Subcutaneous abdominal adipose tissue (tissue), 5 donors: Measurements from ENCODE around the gene CCPG1.
"Not testable (repeated sequence)": the region's sequence is repeated elsewhere in the genome, so short reads cannot be mapped to it uniquely, and the experiment has no call there.

ENCODE experiments used
- H3K27ac ChIP-seq: one replicate; pipeline ENCODE4 v1.7.0; 2013; ENCODE audit warnings: low read depth, mild to moderate bottlenecking, inconsistent platforms, low read length, moderate library complexity
- H3K27me3 ChIP-seq, 5 donors: one replicate each; pipeline ENCODE4 v1.7.0; 2013; ENCODE audit warnings: low read length in 5 of 5, inconsistent platforms in 1 of 5; ENCODE audit not compliant: control insufficient read depth in 5 of 5, insufficient read depth in 4 of 5
- H3K36me3 ChIP-seq, 5 donors: one replicate each; pipeline ENCODE4 v1.7.0; 2013; ENCODE audit warnings: low read length in 5 of 5; ENCODE audit not compliant: control insufficient read depth in 5 of 5, insufficient read depth in 5 of 5
- H3K4me1 ChIP-seq, 5 donors: one replicate each; pipeline ENCODE4 v1.7.0; 2013; ENCODE audit warnings: low read length in 5 of 5, mild to moderate bottlenecking in 3 of 5, moderate library complexity in 1 of 5; ENCODE audit not compliant: control insufficient read depth in 5 of 5, insufficient read depth in 5 of 5
- H3K4me3 ChIP-seq, 5 donors: one replicate each; pipeline ENCODE4 v1.7.0; 2013; ENCODE audit warnings: low read length in 5 of 5, low read depth in 1 of 5
- H3K9ac ChIP-seq, 5 donors: one replicate each; pipeline ENCODE4 v1.7.0; 2013; ENCODE audit warnings: low read length in 5 of 5, mild to moderate bottlenecking in 4 of 5, moderate library complexity in 3 of 5
- H3K9me3 ChIP-seq, 5 donors: one replicate each; pipeline ENCODE4 v1.7.0; 2013; ENCODE audit warnings: low read length in 5 of 5; ENCODE audit not compliant: control insufficient read depth in 5 of 5
- donor health status: healthy.
- donor health status: healthy.
- donor health status: healthy.
- donor health status: healthy.
- donor health status: healthy.

The CCPG1 gene, protein sequence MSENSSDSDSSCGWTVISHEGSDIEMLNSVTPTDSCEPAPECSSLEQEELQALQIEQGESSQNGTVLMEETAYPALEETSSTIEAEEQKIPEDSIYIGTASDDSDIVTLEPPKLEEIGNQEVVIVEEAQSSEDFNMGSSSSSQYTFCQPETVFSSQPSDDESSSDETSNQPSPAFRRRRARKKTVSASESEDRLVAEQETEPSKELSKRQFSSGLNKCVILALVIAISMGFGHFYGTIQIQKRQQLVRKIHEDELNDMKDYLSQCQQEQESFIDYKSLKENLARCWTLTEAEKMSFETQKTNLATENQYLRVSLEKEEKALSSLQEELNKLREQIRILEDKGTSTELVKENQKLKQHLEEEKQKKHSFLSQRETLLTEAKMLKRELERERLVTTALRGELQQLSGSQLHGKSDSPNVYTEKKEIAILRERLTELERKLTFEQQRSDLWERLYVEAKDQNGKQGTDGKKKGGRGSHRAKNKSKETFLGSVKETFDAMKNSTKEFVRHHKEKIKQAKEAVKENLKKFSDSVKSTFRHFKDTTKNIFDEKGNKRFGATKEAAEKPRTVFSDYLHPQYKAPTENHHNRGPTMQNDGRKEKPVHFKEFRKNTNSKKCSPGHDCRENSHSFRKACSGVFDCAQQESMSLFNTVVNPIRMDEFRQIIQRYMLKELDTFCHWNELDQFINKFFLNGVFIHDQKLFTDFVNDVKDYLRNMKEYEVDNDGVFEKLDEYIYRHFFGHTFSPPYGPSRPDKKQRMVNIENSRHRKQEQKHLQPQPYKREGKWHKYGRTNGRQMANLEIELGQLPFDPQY

DNA sequence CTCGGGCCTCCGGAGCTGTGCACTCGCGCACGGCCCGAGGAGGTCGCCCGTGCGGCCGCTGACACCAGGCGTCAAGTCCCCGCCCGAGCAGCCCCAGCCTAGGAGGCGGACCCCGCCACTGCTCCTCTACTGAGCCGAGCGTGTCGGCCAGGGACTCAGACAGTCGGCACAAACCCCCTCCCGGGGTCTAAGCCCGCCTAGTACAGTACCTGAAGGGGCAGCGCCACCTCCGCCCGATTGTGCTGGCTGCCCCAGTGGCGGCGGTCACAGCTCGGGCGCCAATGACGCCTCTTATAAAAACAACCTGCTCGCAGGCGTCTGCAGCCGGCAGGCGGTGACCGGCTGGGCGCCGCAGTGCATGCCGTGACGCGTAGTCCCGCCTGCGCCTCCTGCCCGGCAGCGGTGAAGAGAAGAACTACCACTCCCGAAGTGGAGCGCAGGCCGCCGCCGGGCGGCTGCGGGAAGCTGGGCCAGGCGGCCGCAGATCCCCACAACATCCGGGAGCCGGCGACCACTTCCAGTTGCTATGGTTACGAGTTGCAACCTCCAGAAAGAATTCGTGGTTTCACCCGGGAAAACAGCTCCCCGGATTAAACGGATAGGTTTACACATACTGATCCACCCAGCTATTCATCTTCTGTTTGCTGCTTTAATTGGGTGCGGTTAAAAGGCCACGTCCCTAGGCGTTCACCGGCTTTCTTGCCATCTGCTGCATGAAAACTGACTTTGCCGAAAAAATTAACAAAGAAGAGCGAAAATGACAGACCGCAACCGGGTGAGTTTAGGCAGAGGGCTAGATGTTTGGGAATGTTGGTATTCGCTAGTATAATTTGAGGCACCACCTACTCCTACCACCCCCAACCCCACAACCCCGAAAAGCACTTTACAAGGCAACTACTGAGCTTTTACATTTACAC, at the start of gene CCPG1, which contains the start of gene PIERCE2:
TSS of gene CCPG1 (minus strand) at position 348 of the 917 bp plus-strand sequence. CDS start 18,935 bp downstream, outside the sequence.
TSS of gene PIERCE2 (plus strand) at position 484 of the 917 bp plus-strand sequence. CDS start at position 758, 274 bp downstream.
- Histone ChIP-seq H3K9ac (peak within 1 kb of the TSS; percentile 77 to 95 (median 87)), H3K36me3 (peaks cover 0 to 2% (median 0%) of the 10 kb centered on the region in 5 donors), H3K4me1 (peaks cover 0 to 30% (median 27%) of the 10 kb centered on the region in 5 donors), H3K27me3 (no peaks in the 10 kb centered on the region), H3K4me3 (peak within 1 kb of the TSS; percentile 85 to 98 (median 96)), H3K9me3 (no peaks in the 10 kb centered on the region), H3K27ac (peak within 1 kb of the TSS; percentile 84)

DNA sequence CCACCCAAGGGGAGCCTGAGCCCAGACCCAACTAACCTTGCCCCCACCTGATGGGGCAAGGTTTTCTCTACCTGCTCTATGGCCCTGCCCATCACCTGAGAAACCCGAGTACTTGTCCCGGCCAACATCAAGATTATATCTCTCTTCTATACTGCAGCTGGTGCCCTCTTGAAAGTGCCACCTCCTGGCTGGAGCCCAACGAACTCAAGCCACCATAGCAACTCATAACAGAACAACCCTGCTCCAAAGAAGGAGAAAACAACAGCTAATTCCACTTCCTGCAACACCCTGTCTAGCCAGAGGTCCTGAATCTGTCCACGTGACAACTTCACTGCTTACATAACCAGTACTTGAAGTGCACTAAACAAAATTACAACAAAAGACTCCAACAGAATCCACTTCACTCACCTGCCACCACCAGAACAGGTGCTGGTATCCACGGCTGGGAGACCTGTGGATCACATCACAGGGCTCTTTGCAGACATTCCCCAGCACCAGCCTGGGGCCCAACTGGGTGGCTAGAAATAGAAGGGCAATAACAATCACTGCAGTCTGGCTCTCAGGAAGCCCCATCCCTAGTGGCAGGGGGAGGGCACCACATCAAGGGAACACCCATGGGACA, 49.4 kb upstream of the CCPG1 start:
- peaks cover 0 to 3% (median 0%) of the 10 kb centered on the region in 5 donors for H3K9me3 ChIP-seq
- no peaks in the 10 kb centered on the region for H3K36me3 ChIP-seq
- H3K27me3 ChIP-seq = no peaks in the 10 kb centered on the region
- H3K9ac ChIP-seq = no peak overlapping the region
- H3K4me1 ChIP-seq = no peaks in the 10 kb centered on the region
- no peak overlapping the region for H3K27ac ChIP-seq
- H3K4me3 ChIP-seq = no peak overlapping the region

DNA sequence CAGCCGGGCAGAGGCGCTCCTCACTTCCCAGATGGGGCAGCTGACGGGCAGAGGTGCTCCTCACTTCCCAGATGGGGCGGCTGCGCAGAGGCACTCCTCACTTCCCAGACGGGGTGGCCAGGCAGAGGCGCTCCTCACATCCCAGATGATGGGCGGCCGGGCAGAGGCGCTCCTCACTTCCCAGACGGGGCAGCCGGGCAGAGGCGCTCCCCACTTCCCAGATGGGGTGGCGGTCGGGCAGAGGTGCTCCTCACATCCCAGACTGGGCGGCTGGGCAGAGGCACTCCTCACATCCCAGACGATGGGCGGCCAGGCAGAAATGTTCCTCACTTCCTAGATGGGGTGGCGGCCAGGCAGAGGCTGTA, 38.9 kb upstream of the CCPG1 start:
- H3K36me3 ChIP-seq, H3K27ac ChIP-seq, H3K27me3 ChIP-seq, H3K9ac ChIP-seq, H3K9me3 ChIP-seq, H3K4me3 ChIP-seq, H3K4me1 ChIP-seq: not testable (repeated sequence)

DNA sequence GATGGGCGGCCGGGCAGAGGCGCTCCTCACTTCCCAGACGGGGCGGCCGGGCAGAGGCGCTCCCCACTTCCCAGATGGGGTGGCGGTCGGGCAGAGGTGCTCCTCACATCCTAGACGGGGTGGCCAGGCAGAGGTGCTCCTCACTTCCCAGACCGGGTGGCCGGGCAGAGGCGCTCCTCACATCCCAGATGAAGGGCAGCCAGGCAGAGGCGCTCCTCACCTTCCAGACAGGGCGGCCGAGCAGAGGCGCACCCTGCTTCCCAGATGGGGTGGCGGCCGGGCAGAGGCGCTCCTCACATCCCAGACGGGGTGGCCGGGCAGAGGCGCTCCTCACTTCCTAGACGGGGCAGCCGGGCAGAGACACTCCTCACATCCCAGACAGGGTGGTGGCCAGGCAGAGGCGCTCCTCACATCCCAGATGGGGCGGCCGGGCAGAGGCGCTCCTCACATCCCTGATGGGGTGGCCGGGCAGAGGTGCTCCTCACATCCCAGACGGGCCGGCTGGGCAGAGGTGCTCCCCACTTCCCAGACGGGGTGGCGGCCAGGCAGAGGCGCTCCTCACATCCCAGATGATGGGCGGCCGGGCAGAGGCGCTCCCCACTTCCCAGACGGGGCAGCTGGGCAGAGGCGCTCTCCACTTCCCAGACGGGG, 38.3 kb upstream of the CCPG1 start:
- not testable (repeated sequence) for H3K9ac ChIP-seq, H3K27me3 ChIP-seq, H3K4me1 ChIP-seq, H3K27ac ChIP-seq, H3K9me3 ChIP-seq, H3K4me3 ChIP-seq, H3K36me3 ChIP-seq

DNA sequence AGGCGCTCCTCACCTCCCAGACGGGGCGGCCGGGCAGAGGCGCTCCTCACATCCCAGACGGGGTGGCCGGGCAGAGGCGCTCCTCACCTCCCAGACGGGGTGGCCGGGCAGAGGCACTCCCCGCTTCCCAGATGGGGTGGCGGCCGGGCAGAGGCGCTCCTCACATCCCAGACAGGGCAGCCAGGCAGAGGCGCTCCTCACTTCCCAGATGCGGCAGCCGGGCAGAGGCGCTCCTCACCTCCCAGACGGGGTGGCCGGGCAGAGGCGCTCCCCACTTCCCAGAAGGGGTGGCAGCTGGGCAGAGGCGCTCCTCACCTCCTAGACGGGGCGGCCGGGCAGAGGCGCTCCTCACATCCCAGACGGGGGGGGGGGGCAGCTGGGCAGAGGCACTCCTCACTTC, 37.8 kb upstream of the CCPG1 start:
- H3K36me3 ChIP-seq, H3K9me3 ChIP-seq, H3K4me3 ChIP-seq, H3K27me3 ChIP-seq, H3K9ac ChIP-seq, H3K27ac ChIP-seq, H3K4me1 ChIP-seq: not testable (repeated sequence)

DNA sequence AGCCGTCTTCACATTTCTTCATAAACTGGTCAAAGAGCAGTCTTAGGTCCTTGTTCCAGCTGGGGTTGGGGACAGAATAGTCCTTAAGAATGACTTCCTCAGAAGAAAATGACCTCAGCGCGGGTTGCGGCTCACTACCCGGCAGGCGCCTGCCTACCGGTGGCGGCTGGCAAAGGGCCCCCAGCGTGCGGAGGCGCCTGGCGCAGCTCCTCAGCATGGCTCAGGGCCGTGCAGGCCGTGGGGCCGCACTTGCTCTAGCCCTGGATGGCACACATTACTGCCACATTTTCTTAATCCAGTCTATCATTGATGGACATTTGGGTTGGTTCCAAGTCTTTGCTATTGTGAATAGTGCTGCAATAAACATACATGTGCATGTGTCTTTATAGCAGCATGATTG, 35.0 kb upstream of the CCPG1 start:
- not testable (repeated sequence) for H3K36me3 ChIP-seq, H3K27me3 ChIP-seq, H3K4me3 ChIP-seq, H3K9ac ChIP-seq, H3K27ac ChIP-seq, H3K9me3 ChIP-seq, H3K4me1 ChIP-seq

DNA sequence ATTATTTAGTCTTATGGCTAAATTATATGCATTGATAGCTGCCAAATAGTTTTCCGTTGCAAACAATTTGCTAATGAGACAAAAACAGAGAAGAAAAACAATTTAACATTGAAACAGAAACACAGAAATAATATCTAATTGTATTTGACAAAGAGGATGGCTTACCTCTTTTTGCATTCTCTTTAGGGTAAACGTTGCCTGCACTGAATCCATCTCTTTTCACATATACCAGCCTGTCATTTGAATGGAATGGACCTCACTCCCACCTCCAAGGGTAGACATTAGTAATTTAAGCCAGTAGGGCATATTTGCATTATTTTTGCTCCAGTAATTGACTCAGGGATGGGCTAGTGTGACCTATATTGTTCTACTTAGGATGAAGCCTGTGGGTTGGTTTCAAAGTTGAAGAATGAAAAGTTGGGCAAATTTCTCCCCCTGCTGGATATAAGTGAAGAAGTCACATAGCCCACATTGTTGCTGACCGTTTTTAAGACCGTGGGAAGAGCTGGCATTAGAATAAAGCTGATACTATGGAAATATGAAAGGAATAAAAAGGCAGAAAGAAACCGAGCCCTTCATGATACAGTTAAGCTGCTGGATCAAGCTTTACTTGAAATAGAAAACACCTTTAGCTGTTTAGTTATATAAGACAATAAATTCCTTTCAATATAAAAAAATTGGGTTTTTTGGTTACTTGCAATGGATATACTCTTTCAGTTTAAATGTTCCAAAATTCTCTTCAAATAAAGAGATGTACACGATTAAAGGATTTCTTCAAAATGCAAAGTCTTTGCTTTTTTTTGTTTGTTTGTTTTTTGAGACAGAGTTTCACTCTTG, 27.0 kb upstream of the CCPG1 start:
- Histone ChIP-seq H3K4me1 (no peaks in the 10 kb centered on the region), H3K4me3 (no peak overlapping the region), H3K27ac (no peak overlapping the region), H3K27me3 (no peaks in the 10 kb centered on the region), H3K36me3 (no peaks in the 10 kb centered on the region), H3K9ac (no peak overlapping the region), H3K9me3 (no peaks in the 10 kb centered on the region)

DNA sequence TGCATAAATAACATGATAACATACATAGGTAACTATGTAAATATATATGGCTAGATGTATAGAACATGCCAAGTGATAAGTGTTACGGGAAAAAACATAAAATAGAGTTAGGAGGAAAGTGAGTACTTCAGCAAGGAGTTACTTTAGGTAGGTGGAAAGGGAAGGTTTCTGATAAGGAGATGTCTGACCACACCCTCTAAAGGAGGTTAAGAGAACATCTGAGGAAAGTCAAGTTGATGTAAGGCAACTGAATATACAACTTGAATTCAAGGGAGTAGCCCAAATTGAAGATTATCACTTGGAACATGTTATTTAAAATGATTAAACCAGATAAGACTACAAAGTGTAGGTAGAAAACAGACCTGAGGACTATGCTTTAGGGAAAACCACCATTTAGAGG, 13.9 kb upstream of the CCPG1 start:
- peaks cover 0 to 2% (median 0%) of the 10 kb centered on the region in 5 donors for H3K36me3 ChIP-seq
- no peaks in the 10 kb centered on the region for H3K4me1 ChIP-seq
- no peaks in the 10 kb centered on the region for H3K9me3 ChIP-seq
- H3K4me3 ChIP-seq = no peak overlapping the region
- no peak overlapping the region for H3K9ac ChIP-seq
- no peak overlapping the region for H3K27ac ChIP-seq
- H3K27me3 ChIP-seq = no peaks in the 10 kb centered on the region
